HCT116 (cell line): Measurements from ENCODE around the gene KHDC4. TPM values are rescaled to one million over a fixed set of nuclear protein-coding genes. Genes with fewer than 3 reads are reported as not detected.

Source experiments
- ATAC-seq: fragments of 200-7000 bp; cut with Tn5 transposase; 2 replicates; pipeline ENCODE4 v1.9.1; 2020; ENCODE audit warnings: mild to moderate bottlenecking, moderate library complexity
- BruUV-seq: library from RNA; stranded (reverse); fragments of 400-500 nt; replicated peaks from 2 replicates; lab custom pipeline; 2021; lab: Mats Ljungman, UMichigan
- CTCF ChIA-PET: fragments of 300-600 bp; sonication (Branson Sonifier 250); formaldehyde crosslinking; loops from one replicate; lab custom pipeline; 2021; ENCODE audit warnings: antibody characterized with exemption; lab: Charles Lee
- POLR2A ChIA-PET: fragments of 300-600, 350-600 bp; sonication (Branson Sonifier 250); formaldehyde crosslinking; loops from one replicate; lab custom pipeline; 2021; ENCODE audit warnings: antibody characterized with exemption; lab: Charles Lee
- RAD21 ChIA-PET, 2 experiments: fragments of 300-600 bp; sonication (Branson Sonifier 250); formaldehyde crosslinking; loops; one replicate each; lab custom pipeline; 2023; ENCODE audit warnings: low total read pairs in 2 of 2; ENCODE audit not compliant: uncharacterized antibody in 2 of 2, unreplicated experiment in 2 of 2, low non-redundant PET in 1 of 2; lab: Charles Lee
- DNase-seq: peaks from one replicate; pipeline ENCODE4 v3.0.0-alpha.2; 2010; ENCODE audit warnings: low read depth, low spot score
- H2AFZ ChIP-seq: fragments of 200-600 bp; shearing (Covaris generic), sonication (generic); 2 replicates; pipeline ENCODE4 v1.6.1; 2017; ENCODE audit warnings: low read depth, mixed run types, mixed read lengths, antibody characterized with exemption, low read length; ENCODE audit not compliant: poor library complexity, severe bottlenecking
- H3K27ac ChIP-seq: 2 replicates; pipeline ENCODE4 v1.5.1; 2012; ENCODE audit warnings: low read depth, low read length
- H3K27me3 ChIP-seq: fragments of 200-600 bp; sonication (generic); 2 replicates; pipeline ENCODE4 v1.6.1; 2016; ENCODE audit warnings: mixed run types, low read length, mixed read lengths; ENCODE audit not compliant: insufficient read depth
- H3K36me3 ChIP-seq, 2 experiments: fragments of 200-500 bp in 1 of 2; fragments of 200-600 bp in 1 of 2; sonication (Bioruptor generic) in 1 of 2; sonication (generic) in 1 of 2; 2 replicates each; pipeline versions ENCODE4 v1.5.1 to v1.6.1; 2014 to 2016; ENCODE audit warnings: low read length in 2 of 2, inconsistent platforms in 1 of 2, mixed read lengths in 1 of 2, mixed run types in 1 of 2; ENCODE audit not compliant: insufficient read depth in 2 of 2, control insufficient read depth in 1 of 2
- H3K4me1 ChIP-seq, 2 experiments: fragments of 200-600 bp in 1 of 2; sonication (generic) in 1 of 2; 2 replicates each; pipeline versions ENCODE4 v1.5.1 to v1.6.1; 2012 to 2017; ENCODE audit warnings: low read length in 2 of 2, inconsistent platforms in 1 of 2, mild to moderate bottlenecking in 1 of 2, mixed read lengths in 1 of 2, mixed run types in 1 of 2, moderate library complexity in 1 of 2; ENCODE audit not compliant: insufficient read depth in 2 of 2, control insufficient read depth in 1 of 2
- H3K4me2 ChIP-seq: fragments of 200-600 bp; sonication (generic); 2 replicates; pipeline ENCODE4 v1.6.1; 2017; ENCODE audit warnings: mixed run types, low read length, mixed read lengths
- H3K4me3 ChIP-seq, 2 experiments: fragments of 200-600 bp in 1 of 2; sonication (generic) in 1 of 2; replicated peaks in 1 of 2; 2 replicates each; pipeline ENCODE4 v1.5.1; 2011 to 2016; ENCODE audit warnings: low read length in 2 of 2, control low read depth in 1 of 2, low read depth in 1 of 2, mild to moderate bottlenecking in 1 of 2, mixed read lengths in 1 of 2, mixed run types in 1 of 2
- H3K79me2 ChIP-seq: fragments of 200-600 bp; sonication (generic); 2 replicates; pipeline ENCODE4 v1.6.1; 2017; ENCODE audit warnings: mild to moderate bottlenecking, mixed run types, low read length, moderate library complexity, mixed read lengths; ENCODE audit not compliant: insufficient read depth
- H3K9ac ChIP-seq: fragments of 200-600 bp; sonication (generic); 2 replicates; pipeline ENCODE4 v1.6.1; 2016; ENCODE audit warnings: low read length, mixed read lengths
- H3K9me2 ChIP-seq: fragments of 200-600 bp; sonication (generic), shearing (Covaris generic); 2 replicates; pipeline ENCODE4 v1.6.1; 2017; ENCODE audit warnings: mixed run types, mild to moderate bottlenecking, moderate library complexity; ENCODE audit not compliant: insufficient read depth
- H3K9me3 ChIP-seq, 2 experiments: fragments of 200-500 bp in 1 of 2; fragments of 200-600 bp in 1 of 2; sonication (Bioruptor generic) in 1 of 2; sonication (generic) in 1 of 2; 2 replicates each; pipeline ENCODE4 v1.6.1; 2014 to 2017; ENCODE audit warnings: low read length in 2 of 2, mixed read lengths in 2 of 2, inconsistent platforms in 1 of 2, low read depth in 1 of 2, mild to moderate bottlenecking in 1 of 2, mixed run types in 1 of 2, moderate library complexity in 1 of 2; ENCODE audit not compliant: control insufficient read depth in 1 of 2, insufficient read depth in 1 of 2
- H4K20me1 ChIP-seq: fragments of 200-600 bp; sonication (generic), shearing (Covaris generic); 2 replicates; pipeline ENCODE4 v1.6.1; 2017; ENCODE audit warnings: mixed run types, mild to moderate bottlenecking, moderate library complexity; ENCODE audit not compliant: insufficient read depth
- EZH2phosphoT487 ChIP-seq: fragments of 200-600 bp; IDR thresholded peaks from 2 replicates; pipeline ENCODE4 v1.6.1; 2018; ENCODE audit warnings: antibody characterized with exemption, borderline replicate concordance
- JUND ChIP-seq: IDR thresholded peaks from 2 replicates; pipeline ENCODE4 v1.6.1; 2012
- POLR2A ChIP-seq: IDR thresholded peaks from 2 replicates; pipeline ENCODE4 v1.7.0; 2011; ENCODE audit warnings: borderline replicate concordance; ENCODE audit not compliant: insufficient read depth, insufficient read length; ENCODE audit errors: extremely low read depth
- POLR2AphosphoS5 ChIP-seq: IDR thresholded peaks from 2 replicates; pipeline ENCODE4 v1.6.1; 2011; ENCODE audit warnings: mild to moderate bottlenecking, low read depth, low read length, moderate library complexity
- intact Hi-C: fragments of 100-400 bp; cut with micrococcal nuclease; formaldehyde crosslinking; loops from 2 replicates; pipeline ENCODE4 v1.10.0; 2022
- total RNA-seq: library from RNA; stranded (reverse); gene quantifications from one replicate; pipeline ENCODE4 v1.2.1, GENCODE V29; 2021; ENCODE audit not compliant: unreplicated experiment
- TF ChIP-seq, protein P1 (sequence below): IDR thresholded peaks from 2 replicates; pipeline ENCODE4 v1.6.1; 2012

KHDC4 gene
- total RNA-seq, 1 experiment from 2014 or later: 60.7 TPM

GRCh38 chr1:155970531-155971167 lies 36.4 kb upstream of the KHDC4 start:
- POLR2A ChIA-PET: interaction anchor here (1.1 kb wide), 2 partner anchors 8 to 32 kb away, joined by 3 to 4 read pairs; partner anchors contain the start of gene ARHGEF2
- Histone ChIP-seq H3K27me3 (no peaks in the 10 kb centered on the region), H3K4me2 (peak overlapping the region; percentile 46), H3K79me2 (peaks cover 60% of the 10 kb centered on the region), H3K9me3 (no peaks in the 10 kb centered on the region), H3K9me2 (no peaks in the 10 kb centered on the region), H3K36me3 (peaks cover 12 to 23% of the 10 kb centered on the region in 2 experiments; a peak in 3 of 4 replicates), H3K4me1 (peaks cover 15 to 34% of the 10 kb centered on the region in 2 experiments), H3K9ac (no peak overlapping the region), H2AFZ (no peak overlapping the region), H4K20me1 (no peaks in the 10 kb centered on the region), H3K27ac (no peak overlapping the region), H3K4me3 (no peak overlapping the region)
- RAD21 ChIA-PET: no interaction called here
- CTCF ChIA-PET: no interaction called here
- DNase-seq: no peak
- ATAC-seq: peak; percentile 28; the same call in 1 of the 2 replicates
- intact Hi-C loops: no loop called here
- TF ChIP-seq JUND: no peak
- TF ChIP-seq, protein P1, sequence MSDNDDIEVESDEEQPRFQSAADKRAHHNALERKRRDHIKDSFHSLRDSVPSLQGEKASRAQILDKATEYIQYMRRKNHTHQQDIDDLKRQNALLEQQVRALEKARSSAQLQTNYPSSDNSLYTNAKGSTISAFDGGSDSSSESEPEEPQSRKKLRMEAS: no peak
- no peak for TF ChIP-seq EZH2phosphoT487
- TF ChIP-seq POLR2A: no peak
- no TSS peak for BruUV-seq

- peaks cover 16 to 23% of the 10 kb centered on the region in 2 experiments; a peak in 3 of 4 replicates for H3K36me3 ChIP-seq
- no peak overlapping the region for H3K27ac ChIP-seq
- no peak overlapping the region for H2AFZ ChIP-seq
- peaks cover 3 to 21% of the 10 kb centered on the region in 2 experiments; a peak in 3 of 4 replicates for H3K4me1 ChIP-seq
- H3K27me3 ChIP-seq: no peaks in the 10 kb centered on the region
- DNase-seq (no peak), ATAC-seq (no peak)
- H3K4me2 ChIP-seq: no peak overlapping the region
- H3K4me3 ChIP-seq: no peak overlapping the region
- H3K9me3 ChIP-seq: no peaks in the 10 kb centered on the region
- no peaks in the 10 kb centered on the region for H4K20me1 ChIP-seq
- BruUV-seq: no TSS peak
- RAD21 ChIA-PET: no interaction called here
- TF ChIP-seq POLR2AphosphoS5 (0 out of 2 replicates have a peak, but pooled peaks have one; percentile 19), EZH2phosphoT487 (no peak)
- no peak overlapping the region for H3K9ac ChIP-seq
- POLR2A ChIA-PET: interaction anchor here (1.1 kb wide), 2 partner anchors 9 to 31 kb away, joined by 3 to 4 read pairs; partner anchors contain the start of gene ARHGEF2
- intact Hi-C loops: no loop called here
- no peaks in the 10 kb centered on the region for H3K9me2 ChIP-seq
- peaks cover 47% of the 10 kb centered on the region for H3K79me2 ChIP-seq
- CTCF ChIA-PET: no interaction called here
These were observed 35.2 kb upstream of the KHDC4 start for GRCh38 chr1:155969377-155969791.
